HG03432 (cell line): ENCODE results near the gene ZNF830.
"Not testable (repeated sequence)": the region's sequence is repeated elsewhere in the genome, so short reads cannot be mapped to it uniquely, and the experiment has no call there.

Source experiments
- ATAC-seq: cut with Tn5 transposase; IDR thresholded peaks from one replicate; pipeline ENCODE4 v1.9.1; 2021; ENCODE audit warnings: mild to moderate bottlenecking, moderate library complexity; ENCODE audit not compliant: unreplicated experiment

ZNF830 gene, protein sequence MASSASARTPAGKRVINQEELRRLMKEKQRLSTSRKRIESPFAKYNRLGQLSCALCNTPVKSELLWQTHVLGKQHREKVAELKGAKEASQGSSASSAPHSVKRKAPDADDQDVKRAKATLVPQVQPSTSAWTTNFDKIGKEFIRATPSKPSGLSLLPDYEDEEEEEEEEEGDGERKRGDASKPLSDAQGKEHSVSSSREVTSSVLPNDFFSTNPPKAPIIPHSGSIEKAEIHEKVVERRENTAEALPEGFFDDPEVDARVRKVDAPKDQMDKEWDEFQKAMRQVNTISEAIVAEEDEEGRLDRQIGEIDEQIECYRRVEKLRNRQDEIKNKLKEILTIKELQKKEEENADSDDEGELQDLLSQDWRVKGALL

DNA sequence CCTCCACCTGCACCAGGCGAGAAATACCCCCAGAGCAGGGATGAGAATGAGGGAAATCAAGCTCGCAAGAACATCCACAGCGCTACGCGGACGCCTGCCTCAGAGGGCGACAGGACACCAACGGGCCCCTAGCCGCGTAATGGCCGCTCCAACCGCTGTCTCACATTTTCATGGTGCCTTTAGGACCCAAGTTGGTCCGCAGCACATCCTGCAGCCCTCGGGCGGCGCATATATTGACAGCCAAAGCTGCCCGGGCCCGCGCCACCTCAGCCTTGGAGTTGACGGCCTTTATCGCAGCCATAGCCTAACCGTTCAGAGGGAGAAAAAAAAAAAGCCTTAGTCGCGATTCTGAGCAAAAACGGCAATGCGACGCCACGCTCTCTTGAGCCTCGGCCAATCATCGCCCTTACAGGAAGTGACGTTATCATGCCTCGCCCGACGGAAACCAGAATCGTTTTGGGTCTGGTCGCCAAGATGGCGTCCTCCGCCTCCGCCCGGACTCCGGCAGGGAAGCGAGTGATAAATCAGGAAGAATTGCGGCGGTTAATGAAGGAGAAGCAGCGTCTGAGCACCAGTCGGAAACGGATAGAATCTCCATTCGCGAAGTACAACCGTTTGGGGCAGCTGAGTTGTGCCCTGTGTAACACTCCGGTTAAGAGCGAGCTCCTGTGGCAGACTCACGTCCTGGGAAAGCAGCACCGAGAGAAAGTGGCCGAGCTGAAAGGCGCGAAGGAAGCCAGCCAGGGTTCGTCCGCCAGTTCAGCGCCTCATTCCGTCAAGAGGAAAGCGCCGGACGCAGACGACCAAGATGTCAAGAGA, at the start of gene ZNF830, which contains the start of gene CCT6B:
ZNF830 (plus strand) TSS at position 448 of the 819 bp plus-strand sequence; CDS start at position 475, 27 bp downstream.
CCT6B (minus strand) TSS at position 368 of the 819 bp plus-strand sequence; CDS start at position 301, 67 bp downstream.
- ATAC-seq = peak; percentile 87

DNA sequence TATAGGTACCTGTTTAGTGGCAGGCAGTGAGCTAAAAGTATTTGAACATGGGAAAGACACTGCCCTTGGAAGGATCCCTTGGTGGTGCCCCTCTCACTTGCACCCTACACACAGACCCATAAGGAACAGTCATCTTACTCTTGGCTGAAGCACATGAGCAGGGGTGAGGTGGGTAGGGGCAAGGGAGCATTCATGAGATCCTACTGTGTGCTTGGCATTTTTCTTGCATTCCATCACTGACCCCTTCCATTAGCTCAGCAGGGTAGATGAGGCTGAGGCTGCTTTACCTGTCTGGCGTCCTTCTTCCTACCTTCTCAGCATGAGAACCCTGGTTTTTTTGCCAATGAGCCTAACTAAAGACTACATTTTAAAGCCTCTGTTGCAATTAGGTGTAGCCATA, 48.3 kb upstream of the ZNF830 start:
- ATAC-seq = no peak

DNA sequence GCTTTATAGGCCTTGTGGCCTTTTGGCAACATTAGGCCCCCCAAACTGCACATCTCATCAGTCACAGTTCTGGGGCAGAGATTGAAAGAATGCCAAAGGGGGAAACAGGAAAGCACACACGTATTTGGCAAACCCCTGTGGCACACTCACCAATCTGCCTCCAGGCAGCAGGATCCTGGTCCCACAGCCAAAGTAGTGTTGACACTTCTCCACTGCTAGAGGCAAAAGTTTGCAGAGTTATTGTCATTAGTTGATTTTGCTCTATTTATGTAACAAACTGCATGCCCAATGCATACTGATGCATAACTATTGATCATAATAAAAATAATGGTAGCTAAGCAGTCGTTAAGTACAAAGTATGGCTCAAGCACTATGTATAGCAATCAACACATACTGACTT, 45.2 kb upstream of the ZNF830 start:
- no peak for ATAC-seq

DNA sequence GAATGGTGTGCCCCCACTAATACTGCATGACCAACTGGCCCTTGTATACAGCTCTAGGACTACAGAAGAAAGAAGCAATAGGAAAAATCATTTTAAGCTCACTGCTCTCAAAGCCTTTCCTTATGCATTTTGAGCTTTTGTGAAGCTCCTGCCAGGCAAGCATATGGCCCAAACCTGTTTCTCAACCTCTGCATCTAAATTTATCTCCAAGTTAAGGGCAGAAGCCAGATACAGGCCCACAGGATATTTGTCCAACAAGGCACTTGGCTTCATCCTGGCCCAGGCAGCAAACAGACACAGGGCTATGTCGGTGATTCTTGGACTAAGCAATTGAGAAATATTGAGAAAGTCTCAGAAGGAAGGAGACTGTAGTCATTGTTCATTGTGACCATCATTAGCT, 44.0 kb upstream of the ZNF830 start:
- no peak for ATAC-seq

DNA sequence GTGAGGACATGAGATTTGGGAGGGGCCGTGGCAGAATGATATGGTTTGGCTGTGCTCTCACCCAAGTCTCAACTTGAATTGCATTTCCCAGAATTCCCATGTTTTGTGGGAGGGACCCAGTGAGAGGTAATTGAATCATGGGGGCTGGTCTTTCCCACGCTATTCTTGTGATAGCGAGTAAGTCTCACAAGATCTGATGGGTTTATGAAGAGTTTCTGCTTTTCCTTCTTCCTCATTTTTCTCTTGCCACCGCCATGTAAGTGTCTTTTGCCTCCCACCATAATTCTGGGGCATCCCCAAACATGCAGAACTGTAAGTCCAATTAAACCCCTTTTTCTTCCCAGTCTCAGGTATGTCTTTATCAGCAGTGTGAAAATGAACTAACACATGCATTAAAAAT, 40.7 kb upstream of the ZNF830 start:
- ATAC-seq = no peak

DNA sequence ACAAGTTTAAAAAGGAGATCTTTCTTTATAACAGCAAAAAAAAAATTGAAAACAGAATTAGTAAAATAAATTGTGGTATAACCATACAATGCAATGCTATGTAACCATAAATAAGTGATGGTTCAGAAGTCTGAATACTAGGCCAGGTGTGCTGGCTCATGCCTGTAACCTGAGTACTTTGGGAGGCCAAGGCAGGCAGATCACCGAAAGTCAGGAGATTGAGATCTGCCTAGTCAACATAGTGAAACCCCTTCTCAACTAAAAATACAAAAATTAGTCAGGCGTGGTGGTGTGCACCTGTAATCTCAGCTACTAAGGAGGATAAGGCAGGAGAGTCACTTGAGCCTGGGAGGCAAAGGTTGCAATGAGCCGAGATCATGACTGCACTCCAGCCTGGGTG, 34.7 kb upstream of the ZNF830 start:
- ATAC-seq = no peak

DNA sequence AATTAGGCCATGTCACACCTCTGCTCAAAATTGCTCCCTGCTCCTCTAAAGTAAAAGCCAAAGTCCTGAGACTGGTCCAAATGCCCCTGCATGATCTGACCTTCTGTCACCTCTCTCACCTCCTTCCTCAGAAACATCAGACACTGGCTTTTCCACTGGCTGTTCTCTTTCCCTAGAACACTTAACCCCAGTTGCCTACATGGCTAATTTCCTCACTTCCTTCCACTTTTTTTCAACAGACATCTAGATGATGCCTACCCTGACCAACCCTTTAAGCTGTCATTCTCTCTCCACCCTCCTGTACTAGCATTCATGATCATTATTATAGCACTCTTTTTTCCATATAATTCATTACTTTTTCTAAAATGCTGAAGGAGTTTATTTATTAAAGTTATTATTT, 31.1 kb upstream of the ZNF830 start:
- ATAC-seq = no peak

DNA sequence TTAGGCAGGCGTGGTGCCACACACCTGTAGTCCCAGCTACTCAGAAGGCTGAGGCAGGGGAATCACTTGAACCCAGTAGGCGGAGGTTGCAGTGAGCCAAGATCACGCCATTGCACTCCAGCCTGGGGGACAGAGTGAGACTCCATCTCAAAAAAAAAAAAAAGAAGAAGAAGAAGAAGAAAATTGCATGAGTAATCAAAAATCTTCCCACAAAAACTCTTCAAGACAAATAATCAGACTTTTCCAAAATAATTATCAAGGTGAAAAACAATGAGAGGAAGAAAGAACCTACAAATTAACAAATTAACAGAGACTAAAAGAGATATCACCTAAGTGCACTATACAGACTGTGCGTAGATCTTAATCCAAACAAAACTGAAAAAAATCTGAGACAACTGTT, 10.6 kb upstream of the ZNF830 start:
- ATAC-seq = not testable (repeated sequence)

DNA sequence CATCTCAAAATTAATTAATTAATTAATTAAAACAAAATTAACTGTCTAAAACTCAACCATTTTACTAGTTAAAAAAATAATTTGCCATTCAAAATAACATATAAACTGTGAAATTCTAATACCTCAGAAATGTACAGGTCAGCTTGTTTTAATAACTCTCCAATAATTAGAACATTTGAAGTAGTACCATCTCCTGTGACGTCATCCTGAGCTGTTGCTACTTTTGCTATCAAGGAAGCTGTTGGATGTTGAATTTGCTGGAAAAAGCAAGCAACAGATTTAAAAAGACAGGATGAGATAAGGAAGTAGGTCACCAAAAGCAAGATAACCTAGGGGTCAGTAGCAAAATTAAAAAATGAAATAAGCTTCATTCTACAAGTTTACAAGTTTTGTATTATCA, 2.9 kb upstream of the ZNF830 start:
- ATAC-seq = no peak

DNA sequence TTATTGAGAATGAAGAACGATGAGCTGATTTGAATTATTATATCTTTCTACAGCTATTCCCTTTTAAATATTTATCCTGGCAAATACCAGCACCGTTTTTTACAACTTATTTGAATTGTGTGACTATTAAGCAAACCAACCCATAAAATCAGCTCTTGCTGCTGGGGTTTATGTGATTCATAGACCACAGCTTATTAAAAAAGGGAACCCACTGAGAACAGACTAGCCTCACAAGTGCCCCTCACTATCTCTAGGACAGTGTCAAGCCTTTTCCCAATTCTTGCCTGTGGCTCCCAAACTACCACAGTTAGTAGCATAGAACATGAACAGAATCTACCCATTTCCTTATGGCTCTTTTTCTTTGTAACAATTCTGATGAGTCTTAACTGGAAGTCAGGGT, 12.8 kb downstream of the ZNF830 start:
- ATAC-seq = no peak

DNA sequence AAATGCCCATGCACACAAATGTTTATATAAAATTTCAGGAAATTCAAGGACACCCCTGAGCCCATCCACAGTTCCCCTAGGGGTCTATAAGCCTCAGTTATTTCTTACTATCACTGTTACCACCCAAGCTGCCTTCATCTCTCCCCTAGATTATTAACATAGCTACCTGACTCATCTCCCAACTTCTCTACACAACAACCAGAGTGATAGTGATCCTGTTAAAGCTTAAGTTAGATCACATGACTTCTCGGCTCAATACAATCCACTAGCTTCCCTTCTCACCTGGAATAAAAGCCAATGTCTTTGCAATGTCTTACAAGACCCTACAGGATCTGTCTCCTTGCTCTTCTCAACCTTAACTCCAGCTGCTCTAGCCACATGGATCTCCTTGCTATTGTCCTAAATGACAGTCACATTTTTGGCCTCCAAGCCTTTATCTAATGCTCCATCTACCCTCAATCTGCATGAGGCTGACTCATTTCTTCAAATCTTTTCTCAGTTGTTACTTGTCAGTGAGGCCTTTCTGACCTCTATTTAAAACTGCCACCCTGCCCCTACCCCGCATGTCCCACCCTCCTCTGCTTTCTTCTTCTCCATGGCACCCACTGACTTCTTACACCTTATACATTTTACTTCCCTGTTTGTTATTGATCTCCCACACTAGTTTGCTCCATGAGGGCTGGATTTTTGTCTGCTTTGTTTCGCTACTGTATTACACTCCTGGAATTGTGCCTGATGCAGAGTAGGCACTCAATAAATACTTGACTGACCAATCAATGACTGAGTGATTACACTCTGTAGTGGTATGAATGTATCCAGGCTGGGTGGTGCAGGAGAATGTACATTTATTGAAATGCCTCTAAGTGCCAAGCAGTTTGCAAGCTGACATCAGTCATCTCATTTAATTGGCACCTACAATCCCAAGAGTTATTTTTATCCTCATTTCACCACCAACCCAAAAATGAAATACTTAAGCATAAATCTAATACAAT, 13.8 kb downstream of the ZNF830 start:
- ATAC-seq = no peak

DNA sequence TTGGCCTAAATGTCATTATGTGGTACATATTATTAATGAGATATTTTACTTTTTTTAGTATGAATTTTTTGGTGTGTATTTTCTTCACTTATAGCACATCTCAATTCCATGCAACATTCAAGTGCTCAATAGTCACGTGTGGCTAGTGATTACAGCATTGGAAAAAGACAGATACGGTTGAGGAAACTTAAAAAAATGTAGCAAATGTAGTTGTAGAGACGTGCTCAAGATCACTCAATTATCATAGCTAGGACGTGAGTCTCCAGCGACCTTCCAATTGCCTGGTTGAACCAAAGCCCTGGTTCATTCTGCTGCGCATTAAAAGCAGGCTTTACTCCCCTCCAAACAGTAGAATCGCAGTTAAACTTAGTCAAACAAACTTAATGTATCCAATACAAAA, 17.8 kb downstream of the ZNF830 start:
- ATAC-seq = no peak

DNA sequence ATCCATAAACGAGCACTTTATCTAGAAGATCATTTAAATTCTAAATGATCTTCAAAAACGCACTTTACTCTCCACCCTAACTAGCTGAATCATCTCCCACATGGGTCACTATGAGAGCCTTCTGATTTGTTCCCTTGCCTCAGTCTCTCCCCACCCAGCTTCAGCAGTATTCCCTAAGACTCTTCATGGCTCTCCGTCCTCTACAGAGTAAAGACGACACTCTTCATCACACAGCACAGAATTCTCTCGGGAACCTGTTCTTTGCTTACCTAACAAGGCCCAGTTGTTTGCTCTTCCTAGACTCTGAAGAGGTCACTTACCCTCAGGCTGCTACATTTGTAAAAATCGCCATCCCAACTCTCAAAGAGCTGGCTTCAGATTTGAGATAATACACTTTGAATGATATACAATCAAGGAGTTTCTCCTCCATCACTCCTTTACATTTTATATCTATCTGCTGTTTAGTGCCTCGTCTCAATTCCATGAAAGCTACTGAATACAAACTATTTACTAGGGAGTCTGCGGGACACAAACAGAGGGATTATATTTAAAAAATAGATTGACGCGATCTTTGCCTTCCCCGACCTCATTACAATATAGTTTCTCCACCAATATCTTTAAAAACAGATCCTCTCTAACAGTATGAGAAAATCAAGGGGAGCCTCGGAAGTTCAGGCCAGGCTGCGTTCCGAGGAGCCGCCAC, 18.5 kb downstream of the ZNF830 start:
- no peak for ATAC-seq

DNA sequence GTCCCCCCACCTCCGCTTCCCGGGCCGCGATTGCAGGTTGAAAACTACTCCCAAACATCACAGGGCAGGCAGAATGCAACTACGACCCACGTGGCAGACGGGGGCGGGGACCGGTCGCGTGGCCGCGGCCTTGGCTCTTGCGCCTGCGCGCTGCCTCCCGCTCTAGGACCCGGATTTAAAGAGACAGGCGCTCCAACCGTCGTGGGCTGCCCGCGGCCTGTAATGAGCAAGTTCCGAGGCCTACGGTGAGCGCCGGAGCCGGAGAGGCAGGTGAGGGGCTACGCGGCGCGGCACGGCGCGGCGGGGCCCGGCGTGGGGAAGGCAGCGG, 19.0 kb downstream of the ZNF830 start, which contains the start of gene LIG3:
LIG3 (plus strand) TSS at position 160 of the 328 bp plus-strand sequence. CDS start 2,494 bp downstream, outside the sequence.
- ATAC-seq = peak; percentile 81

DNA sequence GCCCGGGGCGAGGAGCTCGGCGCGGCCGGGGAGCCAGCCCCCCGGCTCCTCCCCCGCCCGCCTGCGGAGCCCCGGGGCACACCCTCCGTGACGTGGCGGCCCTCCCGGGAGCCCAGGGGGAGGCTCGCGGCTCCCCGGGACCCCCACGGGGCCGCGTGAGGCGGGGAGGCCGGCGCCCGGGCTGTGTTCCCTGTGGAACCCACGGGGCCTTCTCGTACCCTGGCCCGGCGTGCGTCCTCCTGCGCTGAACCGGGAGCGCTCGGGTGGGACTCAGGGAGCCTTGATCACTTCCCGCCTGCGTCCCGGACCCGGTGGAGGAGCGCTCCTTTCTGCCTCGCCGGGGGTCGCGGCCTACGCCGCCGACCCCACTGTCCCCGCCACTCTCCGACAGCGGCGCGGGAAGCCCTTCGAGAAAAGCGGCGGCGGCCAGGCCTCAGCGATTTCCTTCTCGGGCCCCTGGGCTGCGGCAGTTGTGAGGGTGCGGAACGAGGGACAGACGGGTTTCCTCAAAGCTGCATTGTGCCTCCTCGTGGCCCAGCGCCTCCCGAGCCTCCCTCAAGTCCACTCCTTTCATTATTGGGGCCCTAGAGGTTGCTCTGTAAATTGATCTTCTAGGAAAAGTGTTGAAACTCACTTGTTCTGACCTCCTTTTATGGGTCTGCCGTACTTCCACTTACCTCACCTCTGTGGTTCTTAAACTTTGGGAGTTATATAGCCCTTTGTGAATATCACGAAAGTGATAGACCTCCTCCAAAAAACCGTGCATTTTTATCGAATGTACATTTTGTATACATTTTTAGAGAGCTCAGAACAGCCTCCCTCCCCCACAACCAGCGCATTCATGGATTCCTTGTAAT, 19.6 kb downstream of the ZNF830 start:
- ATAC-seq = peak; percentile 88

DNA sequence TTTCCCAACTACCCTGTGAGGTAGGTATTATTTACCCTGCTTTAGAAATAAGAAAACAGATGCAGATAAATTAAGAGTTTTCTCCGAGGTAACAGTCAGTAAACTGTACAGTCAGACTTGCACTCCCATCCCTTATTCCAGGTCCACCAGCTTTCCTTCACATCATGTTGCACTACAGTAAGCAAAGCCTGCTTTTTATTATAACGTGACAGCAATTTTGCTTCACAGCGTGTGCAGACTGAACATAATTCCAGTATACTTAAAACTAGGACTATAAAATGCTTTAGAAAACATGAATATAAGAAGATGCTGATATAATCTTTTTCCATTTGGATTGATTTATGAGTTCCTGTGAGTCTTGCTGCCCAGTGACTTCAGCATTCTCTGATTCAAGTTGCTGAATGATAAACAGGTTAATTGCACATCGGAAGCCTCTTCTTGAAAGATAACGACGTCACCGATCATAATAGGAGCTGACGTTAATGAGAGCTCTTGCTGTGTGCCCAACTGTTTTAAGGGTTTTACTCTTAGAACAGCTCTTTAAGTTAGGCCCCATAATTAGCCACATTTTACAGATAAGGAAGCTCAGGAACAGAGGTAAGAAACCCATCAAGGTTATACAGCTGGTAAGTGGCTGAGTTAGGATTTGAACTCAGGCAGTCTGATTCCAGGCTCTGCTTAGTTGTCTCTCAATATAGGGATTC, 20.4 kb downstream of the ZNF830 start:
- ATAC-seq = no peak

DNA sequence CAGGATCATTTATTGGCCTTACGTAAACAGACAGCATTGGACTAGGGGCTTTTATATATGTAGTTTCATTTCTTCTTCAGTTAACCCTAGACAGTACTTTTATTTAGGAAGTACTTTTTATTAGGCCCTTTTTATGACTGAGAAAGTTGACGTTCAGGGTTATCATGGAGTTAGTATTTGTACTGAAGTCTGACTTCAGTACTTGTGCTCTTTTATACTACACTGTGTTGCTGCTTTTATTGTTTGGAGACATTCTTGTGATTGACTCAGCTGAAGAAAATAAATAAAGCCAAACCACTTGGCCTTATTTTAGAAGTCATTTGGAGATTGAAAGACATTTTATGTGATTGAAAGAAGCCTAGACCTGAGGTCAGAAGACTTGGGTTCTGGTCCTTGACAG, 25.9 kb downstream of the ZNF830 start:
- ATAC-seq = no peak

DNA sequence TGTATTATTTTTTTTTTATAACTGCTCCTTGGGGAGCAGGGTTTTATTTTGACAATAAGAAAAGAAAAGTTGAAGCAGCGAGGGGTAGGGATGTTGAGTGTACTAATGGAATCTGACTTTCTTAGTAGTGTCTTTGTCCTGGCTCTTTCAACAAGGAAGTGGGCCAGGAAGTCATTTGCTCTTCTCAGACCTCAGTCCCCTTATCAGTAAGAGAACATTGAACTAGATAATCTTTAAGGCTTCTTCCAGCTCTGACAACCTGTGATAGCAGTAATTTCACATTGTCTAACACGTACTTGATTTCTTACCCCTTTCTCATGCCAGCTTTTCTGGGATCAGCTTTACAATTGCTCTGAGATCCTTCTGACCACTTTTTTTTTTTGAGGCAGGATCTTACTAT, 27.3 kb downstream of the ZNF830 start:
- no peak for ATAC-seq

DNA sequence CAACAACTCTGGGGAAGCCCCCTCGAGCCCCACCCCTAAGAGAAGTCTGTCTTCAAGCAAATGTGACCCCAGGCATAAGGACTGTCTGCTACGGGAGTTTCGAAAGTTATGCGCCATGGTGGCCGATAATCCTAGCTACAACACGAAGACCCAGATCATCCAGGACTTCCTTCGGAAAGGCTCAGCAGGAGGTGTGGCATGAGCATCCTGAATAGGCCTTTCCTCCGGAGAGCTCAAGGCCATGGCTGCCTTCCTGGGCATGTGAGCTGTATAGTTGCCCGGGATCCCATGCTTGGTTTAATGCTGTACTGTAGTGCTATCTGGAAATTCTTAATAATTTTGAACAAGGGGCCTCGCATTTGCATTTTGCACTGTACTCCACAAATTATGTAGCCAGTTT, 28.1 kb downstream of the ZNF830 start:
- no peak for ATAC-seq
